Measurements from ENCODE around the gene TPD52L1. TPM values are rescaled to one million over a fixed set of nuclear protein-coding genes. Genes with fewer than 3 reads are reported as not detected.
"Not testable (repeated sequence)": the region's sequence is repeated elsewhere in the genome, so short reads cannot be mapped to it uniquely, and the experiment has no call there.

TPD52L1 gene
- total RNA-seq, 1 experiment from 2014 or later = 12.4 TPM

DNA sequence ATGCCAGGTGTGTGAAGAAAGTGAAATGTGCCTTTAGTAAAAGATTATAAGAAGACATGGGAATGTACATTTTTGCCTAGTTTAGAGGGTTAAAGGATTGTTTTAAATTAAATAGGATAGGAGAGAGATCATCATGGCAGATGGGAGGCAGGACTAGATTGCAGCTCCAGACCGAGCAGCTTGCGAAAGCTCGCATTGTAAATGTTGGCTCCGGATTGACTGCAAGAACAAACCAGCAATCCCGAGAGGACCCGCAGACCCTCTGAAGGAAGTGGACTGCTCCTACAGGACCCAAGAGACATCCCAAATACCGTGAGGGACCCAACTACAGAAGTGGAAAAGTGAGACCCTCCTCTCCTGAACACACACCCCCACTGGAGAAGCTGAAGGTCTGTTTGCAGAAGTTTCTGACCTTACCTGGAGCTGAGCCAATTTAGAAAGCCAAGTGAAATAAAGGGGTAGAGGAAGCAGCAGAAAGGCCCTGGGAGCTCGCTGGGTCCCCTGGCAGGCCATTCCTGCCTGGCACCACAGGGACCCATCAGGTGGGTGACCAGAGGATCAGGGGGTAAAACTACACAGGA is 30.0 kb upstream of the TPD52L1 start (continued):
- TF ChIP-seq, protein P1, sequence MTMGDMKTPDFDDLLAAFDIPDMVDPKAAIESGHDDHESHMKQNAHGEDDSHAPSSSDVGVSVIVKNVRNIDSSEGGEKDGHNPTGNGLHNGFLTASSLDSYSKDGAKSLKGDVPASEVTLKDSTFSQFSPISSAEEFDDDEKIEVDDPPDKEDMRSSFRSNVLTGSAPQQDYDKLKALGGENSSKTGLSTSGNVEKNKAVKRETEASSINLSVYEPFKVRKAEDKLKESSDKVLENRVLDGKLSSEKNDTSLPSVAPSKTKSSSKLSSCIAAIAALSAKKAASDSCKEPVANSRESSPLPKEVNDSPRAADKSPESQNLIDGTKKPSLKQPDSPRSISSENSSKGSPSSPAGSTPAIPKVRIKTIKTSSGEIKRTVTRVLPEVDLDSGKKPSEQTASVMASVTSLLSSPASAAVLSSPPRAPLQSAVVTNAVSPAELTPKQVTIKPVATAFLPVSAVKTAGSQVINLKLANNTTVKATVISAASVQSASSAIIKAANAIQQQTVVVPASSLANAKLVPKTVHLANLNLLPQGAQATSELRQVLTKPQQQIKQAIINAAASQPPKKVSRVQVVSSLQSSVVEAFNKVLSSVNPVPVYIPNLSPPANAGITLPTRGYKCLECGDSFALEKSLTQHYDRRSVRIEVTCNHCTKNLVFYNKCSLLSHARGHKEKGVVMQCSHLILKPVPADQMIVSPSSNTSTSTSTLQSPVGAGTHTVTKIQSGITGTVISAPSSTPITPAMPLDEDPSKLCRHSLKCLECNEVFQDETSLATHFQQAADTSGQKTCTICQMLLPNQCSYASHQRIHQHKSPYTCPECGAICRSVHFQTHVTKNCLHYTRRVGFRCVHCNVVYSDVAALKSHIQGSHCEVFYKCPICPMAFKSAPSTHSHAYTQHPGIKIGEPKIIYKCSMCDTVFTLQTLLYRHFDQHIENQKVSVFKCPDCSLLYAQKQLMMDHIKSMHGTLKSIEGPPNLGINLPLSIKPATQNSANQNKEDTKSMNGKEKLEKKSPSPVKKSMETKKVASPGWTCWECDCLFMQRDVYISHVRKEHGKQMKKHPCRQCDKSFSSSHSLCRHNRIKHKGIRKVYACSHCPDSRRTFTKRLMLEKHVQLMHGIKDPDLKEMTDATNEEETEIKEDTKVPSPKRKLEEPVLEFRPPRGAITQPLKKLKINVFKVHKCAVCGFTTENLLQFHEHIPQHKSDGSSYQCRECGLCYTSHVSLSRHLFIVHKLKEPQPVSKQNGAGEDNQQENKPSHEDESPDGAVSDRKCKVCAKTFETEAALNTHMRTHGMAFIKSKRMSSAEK (CRISPR knock-in tag; IDR thresholded peaks at IDR 0.05; ENCODE audit: borderline replicate concordance) = no peak
- TF ChIP-seq NFATC4 (CRISPR knock-in tag; IDR thresholded peaks at IDR 0.05) = no peak
- TF ChIP-seq USF2 (CRISPR knock-in tag; IDR thresholded peaks at IDR 0.05) = no peak
- TF ChIP-seq E2F5 (CRISPR knock-in tag; IDR thresholded peaks at IDR 0.05) = no peak
- TF ChIP-seq ATF6 (CRISPR knock-in tag; IDR thresholded peaks at IDR 0.05) = no peak
- TF ChIP-seq ZNF423 (CRISPR knock-in tag; IDR thresholded peaks at IDR 0.05) = no peak

DNA sequence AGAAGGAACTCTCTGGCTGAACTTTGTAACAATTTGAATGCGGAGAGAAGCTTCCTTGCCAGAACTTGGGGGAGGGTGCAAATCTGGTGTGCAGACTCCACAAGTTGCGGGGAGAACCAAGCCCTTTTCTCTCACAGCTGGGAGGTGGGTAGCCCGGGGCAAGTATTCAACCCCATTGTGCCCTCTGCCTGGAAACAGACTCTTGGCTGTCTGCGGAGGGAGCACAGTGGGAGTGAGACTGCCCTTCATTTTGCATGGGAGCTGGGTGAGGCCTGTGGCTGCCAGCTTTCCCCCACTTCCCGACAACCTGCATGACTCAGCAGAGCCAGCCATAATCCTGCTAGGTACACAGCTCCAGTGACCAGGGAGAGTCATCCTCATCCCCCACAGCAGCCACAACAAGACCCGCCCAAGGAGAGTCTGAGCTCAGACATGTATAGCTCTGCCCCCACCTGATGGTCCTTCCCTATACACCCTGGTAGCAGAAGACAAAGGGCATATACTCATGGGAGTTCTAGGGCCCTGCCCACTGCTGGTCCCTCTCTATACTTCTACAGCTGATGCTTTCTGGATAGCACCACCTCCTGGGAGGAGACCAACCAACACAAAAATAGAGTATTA is 29.4 kb upstream of the TPD52L1 start:
- peaks cover 19% of the 10 kb centered on the region for H3K9me3 Mint-ChIP-seq
- H3K4me3 Mint-ChIP-seq = no peak overlapping the region
- H3K27ac Mint-ChIP-seq = no peak overlapping the region
- DNase-seq (ENCODE audit: low spot score) (no peak), ATAC-seq (no peak; the same call in 1 of the 2 replicates)
- no peaks in the 10 kb centered on the region for H3K27me3 Mint-ChIP-seq (ENCODE audit: low read depth)
- TF ChIP-seq STAT6 (CRISPR knock-in tag; conservative IDR thresholded peaks at IDR 0.05; ENCODE audit: low read depth) (no peak), E2F5 (CRISPR knock-in tag; IDR thresholded peaks at IDR 0.05) (no peak), HMGXB4 (CRISPR knock-in tag; IDR thresholded peaks at IDR 0.05) (no peak), NFE2L1 (CRISPR knock-in tag; IDR thresholded peaks at IDR 0.05) (0 out of 2 replicates have a peak, but pooled peaks have one; percentile 36)
- TF ChIP-seq, protein P2, sequence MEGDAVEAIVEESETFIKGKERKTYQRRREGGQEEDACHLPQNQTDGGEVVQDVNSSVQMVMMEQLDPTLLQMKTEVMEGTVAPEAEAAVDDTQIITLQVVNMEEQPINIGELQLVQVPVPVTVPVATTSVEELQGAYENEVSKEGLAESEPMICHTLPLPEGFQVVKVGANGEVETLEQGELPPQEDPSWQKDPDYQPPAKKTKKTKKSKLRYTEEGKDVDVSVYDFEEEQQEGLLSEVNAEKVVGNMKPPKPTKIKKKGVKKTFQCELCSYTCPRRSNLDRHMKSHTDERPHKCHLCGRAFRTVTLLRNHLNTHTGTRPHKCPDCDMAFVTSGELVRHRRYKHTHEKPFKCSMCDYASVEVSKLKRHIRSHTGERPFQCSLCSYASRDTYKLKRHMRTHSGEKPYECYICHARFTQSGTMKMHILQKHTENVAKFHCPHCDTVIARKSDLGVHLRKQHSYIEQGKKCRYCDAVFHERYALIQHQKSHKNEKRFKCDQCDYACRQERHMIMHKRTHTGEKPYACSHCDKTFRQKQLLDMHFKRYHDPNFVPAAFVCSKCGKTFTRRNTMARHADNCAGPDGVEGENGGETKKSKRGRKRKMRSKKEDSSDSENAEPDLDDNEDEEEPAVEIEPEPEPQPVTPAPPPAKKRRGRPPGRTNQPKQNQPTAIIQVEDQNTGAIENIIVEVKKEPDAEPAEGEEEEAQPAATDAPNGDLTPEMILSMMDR (IDR thresholded peaks at IDR 0.05) = no peak
- CTCF ChIA-PET = interaction anchor here (0.6 to 1.6 kb wide), 3 partner anchors 11 to 253 kb away, joined by 3 to 4 read pairs (median 3); no protein-coding TSS in a partner anchor
- peaks cover 8% of the 10 kb centered on the region for H3K36me3 Mint-ChIP-seq
- H3K4me1 Mint-ChIP-seq = peaks cover 34% of the 10 kb centered on the region
- POLR2A ChIA-PET = interaction anchor here (0.6 kb wide), 1 partner anchor 17 kb away, joined by 4 read pairs; no protein-coding TSS in a partner anchor

- H3K36me3 Mint-ChIP-seq; H3K27ac Mint-ChIP-seq; DNase-seq (ENCODE audit: low spot score); ATAC-seq; POLR2A ChIA-PET; CTCF ChIA-PET; H3K4me3 Mint-ChIP-seq; H3K27me3 Mint-ChIP-seq (ENCODE audit: low read depth): not testable (repeated sequence)
- peaks cover 19% of the 10 kb centered on the region for H3K9me3 Mint-ChIP-seq
- peaks cover 17% of the 10 kb centered on the region for H3K4me1 Mint-ChIP-seq
Measured at GRCh38 chr6:125125856-125126255, 27.7 kb upstream of the TPD52L1 start.

Data from WTC11 (cell line).